Small intestine (tissue), 7 donors: ENCODE data around the gene AUTS2. TPM values are rescaled to one million over a fixed set of nuclear protein-coding genes. Genes with fewer than 3 reads are reported as not detected.
A peak's percentile ranks its signal among the peaks of the same experiment; 100 is the strongest.

ENCODE experiments used
- DNase-seq, 2 donors: peaks; one replicate each; pipeline versions ENCODE4 v3.0.0 to v3.0.0-alpha.2; 2013
- FAIRE-seq: peaks from 2 replicates; lab custom pipeline; 2012; peaks lifted over from hg19 to GRCh38; lab: Jason Lieb, UNC
- H3K27ac ChIP-seq, 3 donors: one replicate each; pipeline ENCODE4 v1.5.1; 2013; ENCODE audit warnings: low read length in 2 of 3, mild to moderate bottlenecking in 2 of 3, control low read depth in 1 of 3, inconsistent platforms in 1 of 3, low read depth in 1 of 3, moderate library complexity in 1 of 3
- H3K27me3 ChIP-seq, 3 donors: one replicate each; pipeline ENCODE4 v1.6.1; 2013; ENCODE audit warnings: low read length in 3 of 3, inconsistent platforms in 1 of 3; ENCODE audit not compliant: control insufficient read depth in 3 of 3, insufficient read depth in 3 of 3
- H3K36me3 ChIP-seq, 3 donors: one replicate each; pipeline ENCODE4 v1.6.1; 2013; ENCODE audit warnings: low read length in 3 of 3, inconsistent platforms in 1 of 3, low read depth in 1 of 3, mild to moderate bottlenecking in 1 of 3, moderate library complexity in 1 of 3; ENCODE audit not compliant: control insufficient read depth in 3 of 3, insufficient read depth in 2 of 3
- H3K4me1 ChIP-seq, 3 donors: one replicate each; pipeline ENCODE4 v1.6.1; 2013; ENCODE audit warnings: low read length in 2 of 3, inconsistent platforms in 1 of 3, low read depth in 1 of 3, mild to moderate bottlenecking in 1 of 3, moderate library complexity in 1 of 3; ENCODE audit not compliant: control insufficient read depth in 3 of 3, insufficient read depth in 2 of 3
- H3K4me3 ChIP-seq, 3 donors: one replicate each; pipeline ENCODE4 v1.5.1; 2013; ENCODE audit warnings: low read length in 3 of 3, control low read depth in 1 of 3, inconsistent platforms in 1 of 3, low read depth in 1 of 3, mild to moderate bottlenecking in 1 of 3, moderate library complexity in 1 of 3
- H3K9me3 ChIP-seq, 2 donors: one replicate each; pipeline ENCODE4 v1.6.1; 2013; ENCODE audit warnings: low read depth in 1 of 2, low read length in 1 of 2; ENCODE audit not compliant: control insufficient read depth in 2 of 2, insufficient read depth in 1 of 2
- WGBS, 3 donors: extraction: QIAGEN DNeasy Blood & Tissue Kit; methylation state at CpG; one replicate each; pipeline ENCODE4 v1.1.7; 2013; 5-methylcytosine and 5-hydroxymethylcytosine counted together
- polyA plus RNA-seq, 4 donors: library from polyadenylated mRNA; stranded (reverse) in 3 of 4; unstranded in 1 of 4; fragments of 200-250 nt in 3 of 4; fragments of 120-200 nt in 1 of 4; gene quantifications; one replicate each; pipeline versions ENCODE4 v1.2.1 to v1.2.3, GENCODE V29; 2013
- donor health status: healthy with polysubstance abuse.
- donor health status: control.
- donor health status: control.
- donor health status: Bipolar disorder and iron deficiency.
- donor health status: healthy.

AUTS2 gene
- polyA plus RNA-seq, 4 donors = 4.9 to 43.5 (median 13.6) TPM

GRCh38 chr7:69651101-69651590 lies 52.9 kb downstream of the AUTS2 start:
- no peak overlapping the region for H3K27ac ChIP-seq
- WGBS, 3 donors = 42 to 60% (median 48%) methylated on average over 7 of the region's 7 CpGs
- no peaks in the 10 kb centered on the region for H3K36me3 ChIP-seq
- DNase-seq (peak in 1 of 2 donors; percentile 24), FAIRE-seq (no peak)
- no peaks in the 10 kb centered on the region for H3K9me3 ChIP-seq
- H3K4me1 ChIP-seq = peaks cover 0 to 8% (median 0%) of the 10 kb centered on the region in 3 donors
- no peak overlapping the region for H3K4me3 ChIP-seq
- no peaks in the 10 kb centered on the region for H3K27me3 ChIP-seq

GRCh38 chr7:69652947-69653701 lies 54.8 kb downstream of the AUTS2 start:
- Histone ChIP-seq H3K27me3 (no peaks in the 10 kb centered on the region), H3K27ac (no peak overlapping the region), H3K4me3 (no peak overlapping the region), H3K4me1 (peaks cover 0 to 11% (median 0%) of the 10 kb centered on the region in 3 donors), H3K36me3 (no peaks in the 10 kb centered on the region), H3K9me3 (no peaks in the 10 kb centered on the region)
- FAIRE-seq = no peak
- WGBS, 3 donors = 86 to 93% (median 88%) methylated on average over 3 of the region's 3 CpGs
- no peak for DNase-seq

DNA sequence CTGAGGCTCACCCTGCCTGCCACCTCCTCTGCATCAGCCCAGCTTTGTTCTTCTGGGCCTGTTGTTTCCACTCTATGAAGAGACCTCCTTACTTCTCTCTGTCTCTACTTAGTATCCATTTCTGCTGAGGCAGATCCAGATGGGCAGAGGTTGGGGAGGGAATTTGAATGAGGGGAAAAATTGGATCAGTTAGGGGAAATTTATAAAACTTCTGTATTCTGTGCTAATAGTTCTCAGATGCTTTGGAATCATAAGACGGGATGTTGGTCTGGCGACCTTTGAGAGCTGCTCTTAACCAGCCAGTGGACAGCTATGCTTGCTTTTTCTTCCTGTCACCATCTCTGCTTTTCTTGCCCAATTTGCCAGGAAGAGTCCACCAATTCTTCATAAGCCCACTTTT lies 55.5 kb downstream of the AUTS2 start:
- 89 to 100% (median 95%) methylated on average over 2 of the region's 2 CpGs for WGBS, 3 donors
- Histone ChIP-seq H3K36me3 (no peaks in the 10 kb centered on the region), H3K4me1 (peaks cover 0 to 11% (median 0%) of the 10 kb centered on the region in 3 donors), H3K27me3 (no peaks in the 10 kb centered on the region), H3K4me3 (no peak overlapping the region), H3K9me3 (no peaks in the 10 kb centered on the region), H3K27ac (no peak overlapping the region)
- FAIRE-seq = no peak
- no peak for DNase-seq

GRCh38 chr7:69654381-69654780 lies 56.1 kb downstream of the AUTS2 start:
- Histone ChIP-seq H3K9me3 (no peaks in the 10 kb centered on the region), H3K36me3 (no peaks in the 10 kb centered on the region), H3K27ac (no peak overlapping the region), H3K4me3 (no peak overlapping the region), H3K4me1 (peaks cover 0 to 11% (median 0%) of the 10 kb centered on the region in 3 donors), H3K27me3 (no peaks in the 10 kb centered on the region)
- FAIRE-seq = no peak
- DNase-seq = no peak
- WGBS, 3 donors = 20 to 35% (median 32%) methylated on average over 2 of the region's 2 CpGs

DNA sequence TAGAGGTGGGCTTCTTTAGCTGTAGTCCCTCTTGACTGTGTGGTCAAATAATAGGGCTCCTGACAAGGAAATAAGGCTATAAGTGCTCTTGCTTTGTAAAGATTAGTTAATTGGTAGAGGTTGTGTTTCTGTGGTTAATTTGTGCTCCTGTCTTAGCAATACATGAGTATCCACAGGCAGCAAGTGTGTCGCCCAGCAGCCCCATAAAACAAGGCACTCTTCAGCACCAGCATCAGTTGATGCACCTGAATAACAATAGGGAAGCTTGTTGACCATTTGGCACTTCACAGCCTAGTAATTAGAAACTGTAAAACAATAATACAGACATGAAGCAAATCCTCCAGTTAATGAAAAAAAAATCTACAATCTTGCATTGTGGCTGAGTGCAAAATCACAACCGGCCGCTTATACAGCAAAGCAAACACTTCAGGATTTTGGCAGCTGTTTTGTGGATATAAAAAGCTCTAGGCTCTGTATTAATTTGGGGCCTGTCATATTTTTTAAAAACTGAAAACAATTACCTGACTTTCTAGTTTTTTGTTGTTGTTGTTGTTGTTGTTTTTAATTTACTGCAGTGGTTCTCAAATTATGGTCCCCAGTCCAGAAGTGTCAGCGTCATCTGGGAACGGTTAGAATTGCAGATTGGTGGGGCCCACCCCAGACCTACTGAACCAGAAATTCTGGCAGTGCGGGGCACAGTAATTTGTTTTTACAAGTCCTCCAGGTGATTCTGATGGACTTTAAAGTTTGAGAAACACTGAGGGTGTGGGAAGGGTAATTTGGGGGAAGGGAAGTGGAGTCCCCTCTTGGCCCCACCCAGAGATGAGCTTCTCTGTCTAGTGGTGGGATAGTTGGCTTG lies 56.8 kb downstream of the AUTS2 start:
- Histone ChIP-seq H3K4me3 (no peak overlapping the region), H3K27ac (no peak overlapping the region), H3K36me3 (no peaks in the 10 kb centered on the region), H3K9me3 (no peaks in the 10 kb centered on the region), H3K4me1 (peaks cover 0 to 11% (median 0%) of the 10 kb centered on the region in 3 donors), H3K27me3 (no peaks in the 10 kb centered on the region)
- DNase-seq (no peak), FAIRE-seq (no peak)
- 78 to 88% (median 84%) methylated on average over 6 of the region's 6 CpGs for WGBS, 3 donors

GRCh38 chr7:69656077-69656476 lies 57.8 kb downstream of the AUTS2 start:
- Histone ChIP-seq H3K4me1 (peaks cover 0 to 11% (median 0%) of the 10 kb centered on the region in 3 donors), H3K4me3 (no peak overlapping the region), H3K36me3 (no peaks in the 10 kb centered on the region), H3K27ac (no peak overlapping the region), H3K9me3 (no peaks in the 10 kb centered on the region), H3K27me3 (no peaks in the 10 kb centered on the region)
- DNase-seq = no peak
- no peak for FAIRE-seq
- 87 to 90% (median 90%) methylated on average over 2 of the region's 2 CpGs for WGBS, 3 donors

DNA sequence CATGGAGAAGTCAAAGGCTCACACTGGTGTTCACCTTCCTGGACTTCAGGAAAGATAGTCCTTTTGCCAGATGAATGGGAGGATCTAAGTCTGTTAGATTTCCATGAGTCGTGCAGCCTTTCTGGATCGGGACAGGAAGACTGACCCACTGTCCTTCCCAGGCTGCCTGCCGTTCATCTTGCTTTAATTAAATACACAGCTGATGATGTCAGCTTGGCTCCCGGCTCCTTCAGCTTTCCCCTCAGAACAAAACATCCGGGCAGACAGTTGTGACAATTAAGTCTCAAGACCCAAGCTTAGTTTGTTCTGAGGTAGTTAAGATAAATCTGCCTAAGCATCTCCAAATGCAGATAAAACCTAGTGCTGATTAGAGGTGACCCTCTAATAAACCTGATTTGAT lies 58.6 kb downstream of the AUTS2 start:
- no peaks in the 10 kb centered on the region for H3K36me3 ChIP-seq
- no peak overlapping the region for H3K27ac ChIP-seq
- H3K9me3 ChIP-seq = no peaks in the 10 kb centered on the region
- peaks cover 0 to 11% (median 0%) of the 10 kb centered on the region in 3 donors for H3K4me1 ChIP-seq
- H3K4me3 ChIP-seq = no peak overlapping the region
- H3K27me3 ChIP-seq = no peaks in the 10 kb centered on the region
- WGBS, 3 donors = 60 to 75% (median 74%) methylated on average over 5 of the region's 5 CpGs
- no peak for FAIRE-seq
- no peak for DNase-seq

DNA sequence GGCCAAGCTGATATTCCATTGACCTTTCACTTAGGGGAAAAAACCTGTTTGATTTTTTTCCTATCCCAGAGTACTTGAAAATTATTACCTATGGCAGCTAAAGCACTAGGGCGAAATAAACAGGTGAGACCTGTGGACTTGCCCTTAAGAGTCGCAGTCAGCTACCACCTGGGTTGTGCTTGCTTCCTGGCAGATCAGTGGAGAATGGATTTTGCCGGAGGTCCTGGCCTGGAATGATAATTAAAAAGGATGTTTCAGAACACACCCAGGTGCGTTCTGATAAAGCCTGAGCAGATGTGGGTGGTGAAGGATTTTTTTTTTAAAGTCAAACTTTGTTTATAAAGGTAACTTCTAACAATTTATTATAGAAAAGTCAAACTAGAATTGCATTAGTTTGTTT lies 59.1 kb downstream of the AUTS2 start:
- H3K4me1 ChIP-seq = peaks cover 0 to 11% (median 0%) of the 10 kb centered on the region in 3 donors
- 66 to 79% (median 75%) methylated on average over 4 of the region's 4 CpGs for WGBS, 3 donors
- no peak overlapping the region for H3K4me3 ChIP-seq
- DNase-seq (no peak), FAIRE-seq (no peak)
- no peaks in the 10 kb centered on the region for H3K36me3 ChIP-seq
- H3K27ac ChIP-seq = no peak overlapping the region
- no peaks in the 10 kb centered on the region for H3K9me3 ChIP-seq
- no peaks in the 10 kb centered on the region for H3K27me3 ChIP-seq
